ENCODE data around the gene P2RX6. TPM values are rescaled to one million over a fixed set of nuclear protein-coding genes. Genes with fewer than 3 reads are reported as not detected.

Gene P2RX6
- total RNA-seq, 1 donor from 2014 or later, result 0.45 TPM

- H3K27me3 Mint-ChIP-seq (ENCODE audit: low read depth, unreplicated experiment), result peaks cover 19% of the 10 kb centered on the region
Observed at GRCh38 chr22:20979940-20980453, 35.0 kb upstream of the P2RX6 start.

GRCh38 chr22:20980523-20980922, 34.4 kb upstream of the P2RX6 start:
- peaks cover 2% of the 10 kb centered on the region for H3K4me1 Mint-ChIP-seq (ENCODE audit: low read depth, unreplicated experiment)
- H3K27ac Mint-ChIP-seq (ENCODE audit: unreplicated experiment), result peak overlapping the region; percentile 77
- peaks cover 11% of the 10 kb centered on the region for H3K9me3 Mint-ChIP-seq (ENCODE audit: unreplicated experiment)
- Histone ChIP-seq H2AFZ (ENCODE audit: low read depth, low read length) (no peak overlapping the region), H4K20me1 (ENCODE audit: insufficient read depth, low read length) (peaks cover 3% of the 10 kb centered on the region), H3K9me3 (ENCODE audit: insufficient read depth, low read depth, low read length) (peaks cover 5% of the 10 kb centered on the region), H3K36me3 (ENCODE audit: insufficient read depth, low read length) (peaks cover 7% of the 10 kb centered on the region), H3K27me3 (ENCODE audit: insufficient read depth, low read length) (no peaks in the 10 kb centered on the region), H3K4me2 (ENCODE audit: low read length) (no peak overlapping the region), H3K79me2 (ENCODE audit: insufficient read depth, low read length) (peaks cover 24% of the 10 kb centered on the region), H3K9ac (ENCODE audit: low read length) (no peak overlapping the region), H3K27ac (ENCODE audit: low read depth, low read length) (no peak overlapping the region), H3K4me3 (ENCODE audit: insufficient read depth, low read depth, low read length) (no peak overlapping the region), H3K4me1 (ENCODE audit: insufficient read depth, low read length) (peaks cover 12% of the 10 kb centered on the region)
- H3K36me3 Mint-ChIP-seq (ENCODE audit: low read depth, unreplicated experiment), result peaks cover 10% of the 10 kb centered on the region
- FAIRE-seq (no peak), DNase-seq (ENCODE audit: low read depth) (no peak)
- no peak overlapping the region for H3K4me3 Mint-ChIP-seq (ENCODE audit: unreplicated experiment)
- no peak for TF ChIP-seq CTCF (IDR thresholded peaks at IDR 0.05; ENCODE audit: insufficient read depth, low read depth, low read length)
- TF ChIP-seq EZH2 (IDR thresholded peaks at IDR 0.05; ENCODE audit: insufficient read depth, low read length), result no peak
- H3K27me3 Mint-ChIP-seq (ENCODE audit: low read depth, unreplicated experiment), result peaks cover 15% of the 10 kb centered on the region

More at GRCh38 chr22:20979940-20980453, 35.0 kb upstream of the P2RX6 start:
- H3K79me2 ChIP-seq (ENCODE audit: insufficient read depth, low read length), result peaks cover 24% of the 10 kb centered on the region
- H3K4me1 ChIP-seq (ENCODE audit: insufficient read depth, low read length), result peaks cover 12% of the 10 kb centered on the region
- DNase-seq (ENCODE audit: low read depth) (no peak), FAIRE-seq (no peak)
- H3K9ac ChIP-seq (ENCODE audit: low read length), result peak overlapping the region; percentile 3
- H3K9me3 ChIP-seq (ENCODE audit: insufficient read depth, low read depth, low read length), result peaks cover 5% of the 10 kb centered on the region
- Mint-ChIP-seq H3K4me1 (ENCODE audit: low read depth, unreplicated experiment) (peaks cover 2% of the 10 kb centered on the region), H3K36me3 (ENCODE audit: low read depth, unreplicated experiment) (peaks cover 9% of the 10 kb centered on the region), H3K9me3 (ENCODE audit: unreplicated experiment) (peaks cover 11% of the 10 kb centered on the region), H3K27ac (ENCODE audit: unreplicated experiment) (no peak overlapping the region), H3K4me3 (ENCODE audit: unreplicated experiment) (peak overlapping the region; percentile 35)
- peak overlapping the region; percentile 77 for H3K4me2 ChIP-seq (ENCODE audit: low read length)
- no peak for TF ChIP-seq CTCF (IDR thresholded peaks at IDR 0.05; ENCODE audit: insufficient read depth, low read depth, low read length)
- TF ChIP-seq EZH2 (IDR thresholded peaks at IDR 0.05; ENCODE audit: insufficient read depth, low read length), result no peak
- H2AFZ ChIP-seq (ENCODE audit: low read depth, low read length), result peak overlapping the region; percentile 60
- peaks cover 3% of the 10 kb centered on the region for H4K20me1 ChIP-seq (ENCODE audit: insufficient read depth, low read length)
- H3K27ac ChIP-seq (ENCODE audit: low read depth, low read length), result no peak overlapping the region
- no peak overlapping the region for H3K4me3 ChIP-seq (ENCODE audit: insufficient read depth, low read depth, low read length)
- H3K36me3 ChIP-seq (ENCODE audit: insufficient read depth, low read length), result peaks cover 4% of the 10 kb centered on the region
- no peaks in the 10 kb centered on the region for H3K27me3 ChIP-seq (ENCODE audit: insufficient read depth, low read length)

All from astrocyte (in vitro differentiated cells and primary cell).